Measurements from ENCODE around the gene RBM20.
"Not testable (repeated sequence)": the region's sequence is repeated elsewhere in the genome, so short reads cannot be mapped to it uniquely, and the experiment has no call there.

Gene RBM20

DNA sequence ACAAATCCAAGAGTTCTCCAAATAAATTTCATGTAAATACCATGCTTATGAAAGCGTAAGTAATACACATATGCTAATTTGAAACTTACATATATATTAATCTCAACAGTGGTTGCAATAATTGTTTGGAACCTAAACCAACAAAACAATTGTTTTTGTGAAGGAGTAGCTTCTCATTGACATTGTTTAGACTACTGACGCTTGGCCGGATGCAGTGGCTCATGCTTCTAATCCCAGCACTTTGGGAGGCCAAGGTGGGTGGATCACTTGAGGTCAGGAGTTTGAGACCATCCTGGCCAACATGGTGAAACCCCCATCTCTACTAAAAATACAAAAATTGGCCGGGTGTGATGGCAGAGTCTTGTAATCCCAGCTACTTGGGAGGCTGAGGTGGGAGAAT is 61.5 kb downstream of the RBM20 start:
- not testable (repeated sequence) for DNase-seq (ENCODE audit: low read depth in 2 of 2)

- DNase-seq (ENCODE audit: low read depth in 2 of 2), result no peak
Observed at GRCh38 chr10:110706690-110707098, 62.6 kb downstream of the RBM20 start.

DNA sequence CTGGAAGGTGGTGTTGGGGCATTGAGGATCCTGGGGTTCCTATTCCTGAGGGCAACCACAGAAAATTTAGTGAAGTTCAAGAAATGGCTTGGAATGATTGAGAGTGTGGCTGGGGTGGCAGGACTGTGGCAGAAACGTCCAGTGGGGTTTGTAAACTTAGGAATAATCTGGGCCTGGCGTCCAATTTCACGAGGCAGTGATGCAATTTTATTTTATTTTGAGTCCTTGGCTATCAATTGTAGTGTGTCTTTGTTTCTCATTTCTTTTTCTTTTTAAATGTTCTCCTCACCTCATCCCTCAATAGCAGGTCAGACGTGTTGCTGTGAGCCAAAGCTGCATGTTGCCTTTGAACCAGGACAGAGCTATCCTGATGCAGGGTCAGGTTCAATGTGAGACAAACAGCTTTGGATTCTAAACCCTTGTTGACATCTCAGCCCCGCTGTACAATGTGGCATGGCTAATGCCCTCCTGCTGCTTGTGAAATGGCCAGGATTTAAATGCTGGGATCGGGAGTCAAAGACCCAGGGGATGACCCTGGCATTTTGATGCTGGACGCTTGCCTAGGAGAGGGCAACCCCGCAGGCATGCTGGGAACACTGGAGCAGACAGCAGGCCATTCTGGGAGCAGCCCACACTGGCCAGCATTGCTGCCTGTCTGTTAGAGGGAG is 64.8 kb downstream of the RBM20 start:
- DNase-seq (ENCODE audit: low read depth in 2 of 2), result no peak

DNA sequence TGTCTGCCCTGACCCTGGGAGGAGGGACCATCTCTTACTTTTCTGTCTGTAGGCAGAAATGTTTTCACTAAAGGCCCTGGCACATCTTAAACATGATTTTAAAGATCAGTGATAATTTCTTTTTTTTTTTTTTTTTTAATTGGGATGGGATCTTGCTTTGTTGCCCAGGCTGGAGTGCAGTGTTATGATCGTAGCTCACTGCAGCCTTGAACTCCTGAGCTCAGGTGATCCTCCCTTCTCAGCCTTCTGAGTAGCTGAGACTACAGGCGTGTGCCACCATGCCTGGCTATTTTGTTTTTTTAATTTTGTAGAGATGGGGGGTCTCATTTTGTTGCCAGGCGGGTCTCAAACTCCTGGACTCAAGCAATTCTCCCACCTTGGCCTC is 65.3 kb downstream of the RBM20 start:
- no peak for DNase-seq (ENCODE audit: low read depth in 2 of 2)

GRCh38 chr10:110709964-110710587 is 65.9 kb downstream of the RBM20 start:
- no peak for DNase-seq (ENCODE audit: low read depth in 2 of 2)

GRCh38 chr10:110710621-110711020 is 66.5 kb downstream of the RBM20 start:
- no peak for DNase-seq (ENCODE audit: low read depth in 2 of 2)

- DNase-seq (ENCODE audit: low read depth in 2 of 2), result no peak
Observed at GRCh38 chr10:110711382-110711781, 67.2 kb downstream of the RBM20 start.

DNA sequence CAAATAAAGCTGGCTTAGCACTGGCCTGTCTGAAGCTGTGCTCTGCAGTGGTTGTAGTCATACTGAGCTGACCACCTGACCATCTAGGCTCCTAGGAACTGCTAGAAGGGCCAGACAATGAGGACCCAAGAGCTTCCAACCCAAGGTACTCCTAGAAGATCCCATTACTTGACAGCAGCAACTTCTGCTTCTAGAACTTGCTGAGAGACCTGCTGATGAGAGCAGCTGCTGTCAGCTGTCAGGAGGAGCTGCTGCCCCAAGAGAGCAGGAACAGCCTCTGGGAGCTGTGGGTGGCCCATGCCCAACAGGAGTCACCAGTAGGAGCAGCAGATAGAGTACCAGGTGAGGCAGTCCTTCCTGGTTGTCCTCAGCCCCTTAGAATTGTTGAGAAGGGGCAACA is 70.2 kb downstream of the RBM20 start:
- no peak for DNase-seq (ENCODE audit: low read depth in 2 of 2)

GRCh38 chr10:110717781-110718589 is 73.8 kb downstream of the RBM20 start:
- no peak for DNase-seq (ENCODE audit: low read depth in 2 of 2)

DNA sequence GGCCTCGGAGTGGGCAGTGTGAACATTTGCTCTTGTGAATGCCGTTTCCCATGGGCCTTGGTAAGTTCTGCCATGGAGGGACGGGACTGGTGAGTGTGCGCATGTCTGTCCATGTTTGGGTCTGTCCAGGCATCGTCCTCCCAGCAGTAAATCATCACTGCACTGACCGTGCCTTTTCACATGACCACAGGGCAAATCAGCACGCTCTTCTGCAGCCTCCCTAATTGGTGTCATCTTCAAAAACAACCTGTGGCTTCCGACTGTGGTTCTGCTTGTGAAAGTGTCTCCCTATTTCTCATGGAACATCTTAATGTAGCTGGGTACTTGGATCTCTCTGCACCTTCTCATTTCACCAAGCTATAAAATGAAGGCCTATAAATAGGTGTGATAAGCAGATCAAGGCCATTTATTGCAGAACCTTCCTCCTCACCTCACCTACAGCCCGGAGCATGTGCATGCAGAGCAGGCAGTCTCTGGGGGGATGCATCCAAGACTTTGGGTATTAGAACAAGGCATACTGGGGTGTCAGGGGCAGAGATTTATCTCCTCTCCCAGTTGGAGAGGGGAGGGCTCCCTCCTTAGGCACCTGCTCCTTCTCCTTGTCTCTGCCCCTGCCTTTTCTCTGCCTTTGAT is 77.4 kb downstream of the RBM20 start:
- no peak for DNase-seq (ENCODE audit: low read depth in 2 of 2)

DNA sequence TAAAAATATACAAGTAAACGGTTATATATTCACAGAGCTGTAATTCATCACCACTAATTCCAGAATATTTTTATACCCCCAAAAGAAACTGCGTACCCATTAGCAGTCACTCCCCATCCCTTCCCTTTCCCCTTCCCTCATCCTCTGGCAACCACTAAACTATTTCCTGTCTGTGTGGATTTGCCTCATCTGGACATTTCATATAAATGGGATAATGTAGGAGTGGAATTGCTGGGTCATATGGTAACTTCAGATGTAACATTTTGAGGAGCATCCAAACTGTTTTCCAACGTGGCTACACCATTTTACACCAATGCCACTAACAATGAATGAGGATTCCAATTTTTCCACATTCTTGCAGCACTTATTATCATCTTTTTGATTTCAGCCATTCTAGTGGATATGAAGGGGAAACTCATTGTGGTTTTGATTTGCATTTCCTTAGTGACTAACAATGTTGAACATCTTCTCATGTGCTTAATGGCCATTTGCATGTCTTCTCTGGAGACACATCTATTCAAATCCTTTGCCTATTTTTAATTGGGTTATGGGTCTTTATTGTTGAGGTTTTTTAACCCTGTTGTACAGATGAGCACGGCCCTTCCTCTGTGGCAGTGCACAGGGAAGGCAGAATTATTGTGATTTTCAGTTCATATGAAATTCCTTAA is 79.2 kb downstream of the RBM20 start:
- no peak for DNase-seq (ENCODE audit: low read depth in 2 of 2)

GRCh38 chr10:110724116-110724921 is 80.2 kb downstream of the RBM20 start:
- DNase-seq (ENCODE audit: low read depth in 2 of 2), result no peak

GRCh38 chr10:110724937-110725336 is 80.8 kb downstream of the RBM20 start:
- no peak for DNase-seq (ENCODE audit: low read depth in 2 of 2)

- no peak for DNase-seq (ENCODE audit: low read depth in 2 of 2)
Observed at GRCh38 chr10:110725801-110726630, 81.9 kb downstream of the RBM20 start.

DNA sequence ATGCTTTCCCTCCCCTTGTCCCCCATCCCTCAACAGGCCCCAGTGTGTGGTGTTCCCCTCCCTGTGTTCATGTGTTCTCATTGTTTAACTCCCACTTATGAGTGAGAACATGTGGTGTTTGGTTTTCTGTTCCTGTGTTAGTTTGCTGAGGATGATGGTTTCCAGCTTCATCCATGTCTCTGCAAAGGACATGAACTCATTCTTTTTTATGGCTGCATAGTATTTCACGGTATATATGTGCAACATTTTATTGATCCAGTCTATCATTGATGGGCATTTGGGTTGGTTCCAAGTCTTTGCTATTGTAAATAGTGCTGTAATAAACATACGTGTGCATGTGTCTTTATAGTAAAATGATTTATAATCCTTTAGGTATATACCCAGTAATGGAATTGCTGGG is 83.6 kb downstream of the RBM20 start:
- not testable (repeated sequence) for DNase-seq (ENCODE audit: low read depth in 2 of 2)

- DNase-seq (ENCODE audit: low read depth in 2 of 2), result no peak
Observed at GRCh38 chr10:110730345-110731050, 86.4 kb downstream of the RBM20 start.

- no peak for DNase-seq (ENCODE audit: low read depth in 2 of 2)
Observed at GRCh38 chr10:110733218-110733952, 89.2 kb downstream of the RBM20 start.

DNA sequence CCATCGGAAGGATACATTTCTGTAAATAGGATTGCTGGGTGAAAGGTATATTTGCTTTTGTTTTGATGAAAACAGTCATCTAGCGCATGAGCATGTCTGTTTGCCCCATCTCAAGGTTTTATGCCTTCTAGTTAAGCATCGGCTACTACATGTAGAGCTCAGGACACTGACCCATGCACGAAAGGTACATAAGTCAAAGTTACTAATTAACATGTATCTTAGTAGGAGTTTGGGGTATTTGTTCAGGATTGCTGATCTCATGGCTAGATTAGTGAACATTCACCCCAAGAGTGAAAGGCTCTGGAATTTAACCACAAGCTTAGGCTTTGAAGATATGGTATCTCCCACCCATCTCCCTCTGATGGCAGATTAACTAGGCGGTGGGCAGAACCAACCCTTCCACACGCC is 91.5 kb downstream of the RBM20 start:
- no peak for DNase-seq (ENCODE audit: low read depth in 2 of 2)

Data from stimulated activated CD8-positive, alpha-beta memory T cell treated with anti-CD3 and anti-CD28 coated beads, Interleukin-15, amount 100 ng/mL, for 48 hours (primary cell).